NCI-H2227 (cell line): ENCODE data around the gene NELL1.
"Not testable (repeated sequence)": the region's sequence is repeated elsewhere in the genome, so short reads cannot be mapped to it uniquely, and the experiment has no call there.

Experiments used
- DNase-seq: peaks from one replicate; lab custom pipeline; 2025; ENCODE audit not compliant: unreplicated experiment; lab: John Stamatoyannopoulos, UW

NELL1 gene

DNA sequence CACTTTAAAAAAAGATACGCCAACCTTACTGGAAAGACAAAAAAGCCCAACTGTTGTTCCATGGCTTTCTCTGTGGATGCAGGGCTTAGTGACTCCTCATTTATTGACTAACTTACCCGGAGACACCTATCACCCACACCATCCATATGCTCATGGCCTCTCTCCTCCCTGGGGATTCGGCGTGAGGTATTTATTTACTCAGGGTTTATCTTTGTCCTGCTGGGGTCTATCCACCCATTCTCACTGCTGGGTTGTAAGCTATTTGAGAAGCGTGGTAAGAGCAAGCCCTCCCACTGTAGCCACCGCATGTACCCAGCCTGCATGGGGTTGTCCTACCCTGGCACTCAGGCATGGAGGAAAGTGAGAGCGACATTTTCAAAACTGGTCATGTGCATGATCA lies 93.6 kb downstream of the NELL1 start:
- DNase-seq = no peak

DNA sequence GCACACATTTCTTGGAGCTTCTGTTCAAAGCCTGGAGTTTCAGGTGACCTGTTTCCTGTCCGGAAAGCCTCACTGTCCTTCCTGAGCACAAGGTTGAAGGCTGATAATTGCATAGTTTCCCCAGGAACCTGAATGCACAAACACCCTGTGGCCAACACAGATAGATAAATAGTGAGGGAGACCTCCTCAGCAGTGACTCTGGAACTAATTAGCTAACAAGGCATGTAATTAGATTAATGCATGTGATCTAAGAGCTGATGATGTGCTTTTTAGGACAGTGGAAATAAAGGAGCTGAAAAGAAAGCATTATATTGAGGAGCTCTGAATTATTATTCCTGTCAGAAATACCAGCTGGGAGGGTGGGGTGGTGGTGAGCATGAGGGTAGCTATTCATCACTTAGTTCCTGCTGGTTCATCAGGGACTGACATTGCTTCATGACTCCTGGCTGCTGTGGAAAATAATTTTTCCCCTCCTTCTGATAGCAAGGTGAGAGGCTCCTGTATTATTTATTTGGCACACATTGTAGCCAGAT lies 101.1 kb downstream of the NELL1 start:
- DNase-seq = no peak

DNA sequence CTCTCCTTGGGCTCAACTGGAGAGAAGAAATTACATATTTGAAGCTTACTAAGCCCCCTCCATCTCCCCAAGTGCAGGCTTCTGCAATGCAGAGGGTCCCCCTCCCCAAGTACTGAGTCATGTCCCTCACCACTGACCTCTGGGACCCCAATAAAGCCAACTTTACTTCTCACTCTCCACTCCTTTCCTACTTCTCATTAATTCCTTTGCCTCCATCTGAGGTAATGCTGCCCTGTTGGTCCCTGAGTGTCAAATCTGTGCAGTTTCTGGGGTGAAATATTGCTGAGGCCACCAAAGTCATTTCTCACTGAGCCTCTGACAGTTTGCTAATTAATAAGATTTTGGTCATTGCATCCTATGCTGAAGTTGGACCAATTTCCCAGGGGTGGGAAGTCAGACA lies 101.6 kb downstream of the NELL1 start:
- no peak for DNase-seq

DNA sequence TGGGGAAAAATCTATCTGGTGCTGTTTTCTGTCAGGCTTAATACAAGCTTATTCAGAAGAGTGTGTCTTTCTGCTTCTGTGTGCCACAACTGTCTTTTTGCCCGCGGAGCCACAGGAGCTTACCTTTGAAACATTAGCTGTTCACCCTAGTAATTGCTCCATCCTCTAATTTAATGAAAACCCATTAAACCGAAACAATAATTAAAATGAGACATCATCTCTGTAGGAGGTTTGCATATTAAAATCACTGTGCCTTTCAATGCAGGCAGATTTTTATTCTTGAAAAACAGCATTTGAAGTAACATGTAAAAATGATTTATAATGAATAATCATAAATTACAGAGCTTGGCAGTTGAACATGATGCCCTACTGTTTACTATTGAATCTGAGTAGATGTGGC lies 102.3 kb downstream of the NELL1 start:
- DNase-seq = no peak

DNA sequence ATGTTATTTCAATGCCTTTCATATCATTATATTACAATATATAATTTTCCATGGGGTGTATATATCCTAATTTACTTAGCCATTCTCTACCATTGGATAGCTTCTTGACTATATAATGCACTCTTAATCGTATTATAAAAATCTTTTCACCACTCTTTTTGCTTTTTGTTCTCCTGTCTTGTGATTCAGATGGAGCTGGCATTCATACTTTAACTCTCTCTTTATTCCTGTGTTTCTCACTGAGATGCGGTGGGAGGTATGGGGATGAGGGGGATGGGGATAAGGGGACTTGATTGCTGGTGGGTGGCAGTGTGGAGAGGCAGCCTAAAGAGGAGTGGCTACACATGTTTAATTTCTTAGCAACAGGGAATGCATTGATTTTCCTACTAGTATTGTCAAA lies 105.9 kb downstream of the NELL1 start:
- DNase-seq = no peak

DNA sequence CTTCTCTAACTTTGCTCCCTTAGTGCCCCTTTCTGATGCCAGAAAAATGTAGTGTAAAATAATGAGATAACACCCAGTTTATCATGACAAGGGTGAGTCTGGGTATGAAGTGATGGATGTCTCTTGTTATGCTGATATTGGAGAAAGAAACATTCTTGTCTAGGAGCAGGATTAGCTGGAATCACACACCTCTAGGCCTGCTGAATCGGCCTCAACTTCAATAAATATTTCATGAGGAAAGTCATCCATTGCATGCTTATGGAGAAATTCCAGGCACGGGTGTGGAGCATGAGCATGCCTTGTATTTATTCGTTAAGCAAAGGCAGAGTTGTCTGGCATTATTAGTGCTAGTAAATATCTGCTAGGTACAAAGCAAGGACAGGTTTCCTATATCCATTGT lies 113.4 kb downstream of the NELL1 start:
- DNase-seq = no peak

DNA sequence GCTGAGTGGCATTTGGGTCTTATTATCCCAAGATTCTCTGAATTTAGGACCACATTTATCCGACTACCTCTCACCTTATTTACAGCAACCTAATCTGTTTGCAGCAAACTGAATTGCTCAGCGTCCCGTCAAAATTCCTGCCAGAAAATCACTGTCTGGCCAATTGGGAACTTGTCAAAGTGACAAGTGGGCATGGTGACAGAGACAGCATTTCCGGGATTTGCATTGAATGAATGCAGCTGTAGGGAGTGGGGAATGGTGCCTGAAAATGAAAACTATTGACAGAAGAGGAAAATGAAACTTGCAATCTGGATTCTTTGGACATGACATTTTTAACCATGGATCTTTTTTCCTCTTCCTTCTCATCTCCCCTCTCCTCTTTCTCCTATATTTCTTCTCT lies 113.8 kb downstream of the NELL1 start:
- no peak for DNase-seq

DNA sequence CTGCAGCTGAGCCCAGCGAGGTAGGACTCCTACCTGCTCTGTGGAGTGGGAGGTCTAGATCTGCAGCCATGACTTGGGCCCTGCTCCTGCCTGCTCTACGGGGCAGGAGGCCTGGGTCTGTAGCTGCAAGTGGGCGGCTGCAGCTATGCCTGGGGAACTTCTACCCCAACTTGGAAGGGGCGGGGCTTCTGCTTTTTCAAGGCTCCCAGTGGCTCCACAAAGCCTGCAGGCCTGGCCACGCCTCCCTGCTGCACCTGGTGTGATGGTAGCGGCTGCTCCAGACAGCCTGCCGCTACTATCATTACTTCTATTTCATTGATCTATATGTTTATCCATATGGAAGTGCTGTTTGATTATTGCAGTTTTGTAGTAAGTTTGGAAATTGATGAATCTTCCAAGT lies 121.2 kb downstream of the NELL1 start:
- DNase-seq = no peak

DNA sequence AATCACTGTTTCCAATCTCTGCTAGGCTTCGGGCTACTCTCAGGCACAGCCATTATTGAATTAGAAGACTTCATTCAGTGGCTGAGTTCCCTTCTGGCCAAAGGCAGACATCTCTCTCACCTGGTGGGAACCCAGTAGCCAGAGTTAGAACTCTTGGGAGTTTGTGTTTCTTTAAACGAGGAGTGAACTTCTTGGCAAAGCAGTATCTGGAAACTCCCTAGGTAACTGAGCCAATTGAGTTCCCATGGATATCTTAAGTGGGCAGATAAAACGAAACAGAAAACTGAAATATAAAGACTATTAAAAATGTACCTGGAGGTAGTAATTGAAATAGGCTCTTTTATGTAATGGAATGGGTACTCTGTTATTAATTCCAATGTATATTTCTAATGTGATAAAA lies 125.6 kb downstream of the NELL1 start:
- no peak for DNase-seq

DNA sequence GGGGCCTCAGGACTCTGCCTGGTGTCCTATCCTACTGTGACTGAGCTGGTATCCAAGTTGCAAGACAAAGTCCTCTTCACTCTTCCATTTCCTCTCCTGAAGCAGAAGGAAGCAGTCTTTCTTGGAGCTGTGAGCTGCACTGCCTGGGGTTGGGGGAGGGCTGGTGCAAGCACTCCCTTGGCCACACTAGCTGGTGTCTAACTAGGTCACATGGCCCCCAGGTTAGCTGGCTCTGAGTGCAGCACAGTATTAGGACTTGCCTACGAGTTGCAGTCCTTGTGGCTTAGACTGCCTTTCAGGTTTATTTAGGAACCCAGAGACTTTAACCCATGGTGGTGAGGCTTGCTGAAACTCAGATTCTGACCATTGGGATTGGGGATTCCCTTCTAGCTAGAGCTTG lies 138.9 kb downstream of the NELL1 start:
- no peak for DNase-seq

DNA sequence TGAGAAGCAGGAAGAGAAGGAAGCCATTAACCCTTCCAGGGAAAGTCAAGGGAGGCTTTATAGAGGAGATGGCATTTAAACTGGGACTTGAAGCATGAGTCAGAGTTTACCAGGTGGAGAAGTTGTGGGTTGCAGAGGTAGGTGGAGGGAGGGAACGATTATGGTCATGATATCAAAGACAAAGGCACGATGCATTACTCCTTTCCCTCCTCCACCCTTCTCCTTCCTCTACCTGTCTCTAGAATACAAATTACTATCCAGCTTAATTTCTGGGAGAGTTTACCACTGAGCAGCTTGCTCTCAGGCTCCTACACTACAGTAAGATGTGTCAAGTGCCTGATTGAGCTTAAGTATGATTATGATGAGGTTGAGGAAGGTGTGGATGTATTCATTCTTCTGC lies 151.7 kb downstream of the NELL1 start:
- DNase-seq = no peak

DNA sequence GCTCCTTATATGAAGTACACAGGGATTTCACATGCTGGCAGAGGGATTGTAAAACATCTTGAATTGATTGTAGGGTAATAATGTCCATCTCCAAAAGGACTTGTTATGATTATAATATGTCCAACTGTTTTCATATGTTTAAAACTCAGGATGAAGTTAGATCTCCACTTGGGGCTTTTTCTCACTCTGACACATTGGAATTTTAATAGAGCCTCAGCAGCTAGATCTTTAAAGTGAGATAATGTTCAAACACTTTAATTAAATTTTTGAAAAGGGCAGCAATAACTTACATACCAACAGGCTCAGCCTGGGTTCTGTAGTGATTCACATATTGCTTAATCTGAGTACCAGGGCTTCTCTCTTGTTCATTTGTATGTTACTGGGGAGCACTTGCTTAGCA lies 152.1 kb downstream of the NELL1 start:
- no peak for DNase-seq

DNA sequence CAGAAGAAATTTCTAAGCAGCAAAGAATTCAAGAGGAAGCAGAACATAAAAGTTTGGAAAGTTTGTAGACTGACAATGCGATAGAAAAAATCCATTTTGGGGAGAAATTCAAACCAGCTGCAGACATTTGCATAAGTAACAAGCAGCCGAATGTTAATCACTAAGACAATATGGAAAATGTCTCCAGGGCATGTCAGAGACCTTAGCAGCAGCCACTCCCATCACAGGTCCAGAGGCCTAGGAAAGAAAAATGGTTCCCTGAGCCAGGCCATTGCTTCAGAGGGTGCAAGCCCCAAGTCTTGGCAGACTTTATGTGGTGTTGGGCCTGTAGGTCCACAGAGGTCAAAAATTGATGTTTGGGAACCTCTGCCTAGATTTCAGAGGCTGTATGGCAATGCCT lies 155.4 kb downstream of the NELL1 start:
- DNase-seq = no peak

DNA sequence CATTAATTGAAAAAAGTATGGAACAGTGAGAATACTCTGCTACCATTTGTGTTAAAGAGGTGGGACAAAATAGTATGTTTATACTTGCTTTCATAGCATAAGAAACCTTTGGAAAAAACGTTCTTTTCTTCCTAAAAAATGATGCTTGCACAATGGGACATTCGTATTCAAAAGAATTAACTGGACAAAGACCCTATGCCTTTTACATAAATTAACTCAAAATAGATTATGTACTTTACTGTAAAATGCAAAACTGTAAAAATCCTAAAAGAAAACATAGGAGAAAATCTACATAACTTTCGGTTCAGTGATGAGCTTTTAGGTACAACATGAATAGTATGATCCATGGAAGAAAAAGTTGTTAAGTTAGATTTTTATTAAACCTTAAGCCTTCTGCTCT lies 166.2 kb downstream of the NELL1 start:
- DNase-seq = no peak

DNA sequence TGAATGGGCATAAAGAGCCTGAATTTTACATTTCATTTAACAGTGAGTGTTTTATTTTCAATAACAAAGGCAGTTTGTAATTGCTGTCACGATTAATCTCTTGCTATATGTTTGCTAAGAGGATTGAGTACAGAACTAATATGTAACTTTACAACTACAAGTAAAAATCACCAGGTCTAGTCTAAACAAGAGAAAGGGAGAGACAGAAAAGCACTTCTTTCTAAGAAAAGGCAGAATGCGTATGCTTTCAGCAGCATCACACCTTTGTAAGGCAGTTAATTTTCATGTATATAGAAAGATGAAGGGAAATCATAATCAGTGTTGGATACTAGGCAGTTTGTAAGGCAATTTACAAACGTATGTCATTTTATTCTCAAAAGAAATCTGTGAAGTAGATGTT lies 169.8 kb downstream of the NELL1 start:
- no peak for DNase-seq

DNA sequence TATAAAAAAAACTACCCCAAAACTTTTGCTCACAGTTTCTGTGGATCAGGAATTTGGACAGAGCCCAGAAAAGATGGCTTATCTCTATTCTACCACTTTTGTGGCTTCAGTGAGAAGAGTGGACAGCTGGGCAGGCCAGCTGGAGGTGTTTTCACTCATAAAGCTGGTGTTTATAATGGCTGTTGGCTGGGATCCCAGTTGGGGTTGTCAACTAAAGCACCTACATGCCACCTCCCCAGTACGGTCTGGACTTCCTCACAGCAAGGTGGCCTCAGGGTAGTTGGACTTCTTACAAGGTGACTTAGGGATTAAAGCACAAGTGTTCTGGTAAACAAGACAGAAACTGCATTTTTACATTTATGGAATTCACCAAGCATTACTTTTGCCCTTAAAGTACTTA lies 171.0 kb downstream of the NELL1 start:
- no peak for DNase-seq

DNA sequence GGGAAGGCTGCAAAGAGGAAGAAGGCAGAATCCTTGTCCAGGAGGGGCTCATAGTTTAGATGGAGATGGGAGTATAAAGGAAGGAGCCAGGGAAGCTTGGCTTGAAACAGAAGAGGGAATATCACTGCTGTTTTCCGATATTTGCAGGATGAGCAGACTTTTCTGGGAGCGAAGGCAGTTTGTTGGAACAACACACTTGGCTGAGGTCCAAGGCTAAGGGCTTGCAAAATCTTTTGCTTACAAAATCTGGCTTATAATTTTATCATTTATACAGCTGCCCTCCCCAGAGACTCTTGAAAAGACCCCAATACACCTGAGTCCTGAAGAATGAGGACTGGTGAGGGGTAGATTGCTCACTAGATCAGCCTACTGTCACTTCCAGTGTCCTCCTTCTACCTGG lies 174.8 kb downstream of the NELL1 start:
- no peak for DNase-seq

DNA sequence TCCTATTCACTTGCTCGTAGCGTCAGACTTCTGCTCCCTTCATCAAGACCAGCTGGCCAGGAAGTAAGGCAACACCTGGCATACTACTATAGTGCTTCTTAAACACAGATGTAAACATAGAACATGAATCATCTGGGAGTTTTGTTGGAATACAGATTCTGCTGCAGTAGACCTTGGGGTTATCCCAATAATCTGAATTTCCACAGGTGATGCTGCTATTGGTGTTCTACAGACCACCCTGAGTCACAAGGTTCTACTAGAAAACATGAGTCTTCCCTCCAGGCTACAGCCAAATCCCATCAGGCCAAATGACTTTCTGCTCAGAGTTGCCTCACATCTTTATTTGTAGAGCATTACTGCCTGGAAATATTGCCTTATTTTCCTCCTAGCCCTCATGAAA lies 175.2 kb downstream of the NELL1 start:
- no peak for DNase-seq

DNA sequence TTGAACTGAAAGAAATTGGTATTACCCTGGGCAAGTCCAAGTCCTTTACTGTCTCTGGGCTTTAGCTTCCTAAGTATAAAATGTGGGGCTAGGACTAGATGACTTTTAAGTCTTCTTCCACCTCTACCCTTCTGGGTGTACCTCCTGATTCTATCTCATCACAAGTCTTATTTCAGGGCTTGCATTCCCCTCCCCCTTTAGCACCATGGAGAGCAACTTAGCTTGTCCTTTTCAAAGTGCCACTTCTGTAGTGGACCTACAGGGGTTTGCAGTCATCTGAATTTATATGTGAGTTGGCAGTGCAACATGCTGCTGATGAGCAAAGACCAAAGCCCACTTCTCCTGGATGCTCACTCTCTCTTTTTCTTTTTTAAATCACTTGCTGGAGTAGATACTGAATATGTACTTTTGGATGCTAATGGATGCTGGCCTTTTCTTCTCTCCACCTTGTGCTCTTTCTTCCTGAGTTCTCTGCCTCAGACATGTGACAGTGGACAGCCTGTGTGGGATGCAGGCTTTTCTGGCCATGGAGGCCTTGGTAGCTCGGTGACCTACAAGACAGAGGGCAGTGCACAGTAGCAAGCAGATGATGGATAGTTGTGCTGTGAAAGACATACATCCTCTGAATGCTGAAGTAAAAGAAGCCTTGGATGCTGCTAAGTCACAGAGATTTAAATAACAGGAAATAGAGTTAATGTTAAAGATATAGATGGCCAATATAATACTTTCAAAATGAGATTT lies 185.0 kb downstream of the NELL1 start:
- DNase-seq = no peak

DNA sequence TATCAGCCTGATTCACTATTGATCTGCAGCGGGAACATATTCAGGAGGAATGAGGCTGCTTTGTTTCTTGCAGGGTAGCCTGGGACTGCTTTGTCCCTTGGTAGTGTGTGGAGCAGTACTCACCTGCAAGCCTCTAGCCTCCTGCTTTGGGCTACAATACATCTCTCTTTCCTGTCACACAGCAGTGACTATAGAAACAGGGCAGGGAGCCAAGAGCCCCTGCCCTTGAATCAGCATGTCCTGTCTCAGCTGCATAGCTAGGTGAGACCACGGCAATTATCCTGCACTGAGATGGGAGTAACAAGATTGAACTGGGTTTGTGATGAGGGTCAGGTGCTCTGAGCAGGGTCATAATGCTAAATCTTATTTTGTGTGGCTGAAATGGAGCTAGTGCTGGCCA lies 191.9 kb downstream of the NELL1 start:
- DNase-seq = peak; percentile 15

DNA sequence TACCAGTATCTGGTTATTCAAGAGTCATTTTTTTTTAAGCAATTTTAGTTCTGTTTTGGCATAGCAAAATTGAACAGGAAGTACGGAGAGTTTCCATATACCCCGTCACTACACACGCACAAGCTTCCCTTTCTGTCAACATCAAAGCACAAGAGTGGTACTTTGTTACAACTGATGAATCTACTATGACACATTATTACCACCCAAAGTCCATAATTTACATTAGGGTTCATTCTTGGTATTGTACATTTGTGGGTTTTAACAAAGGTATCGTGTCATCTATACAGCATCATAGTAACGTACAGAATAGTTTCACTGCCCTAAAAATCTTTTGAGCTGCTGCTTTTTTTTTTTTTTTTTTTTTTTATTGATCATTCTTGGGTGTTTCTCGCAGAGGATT lies 192.9 kb downstream of the NELL1 start:
- not testable (repeated sequence) for DNase-seq

DNA sequence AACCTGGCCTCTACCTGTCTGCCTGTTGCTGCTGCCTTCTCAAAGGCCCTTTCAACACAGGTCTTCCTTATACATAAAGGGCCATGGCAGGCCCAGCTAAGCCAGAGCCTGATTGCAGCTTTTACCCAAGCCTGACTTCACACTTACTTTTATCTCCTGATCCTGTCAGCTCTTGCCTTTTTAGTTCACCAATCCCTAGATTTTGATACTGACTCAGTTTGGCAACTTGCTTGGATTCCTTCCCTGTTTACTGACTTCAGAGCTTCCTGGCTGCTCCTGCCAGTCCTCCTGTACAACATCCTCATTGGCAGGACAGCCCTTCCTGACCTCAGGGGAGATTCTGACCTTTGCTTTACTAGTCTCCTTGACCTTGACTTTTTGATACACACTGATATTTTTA lies 195.2 kb downstream of the NELL1 start:
- DNase-seq = no peak

DNA sequence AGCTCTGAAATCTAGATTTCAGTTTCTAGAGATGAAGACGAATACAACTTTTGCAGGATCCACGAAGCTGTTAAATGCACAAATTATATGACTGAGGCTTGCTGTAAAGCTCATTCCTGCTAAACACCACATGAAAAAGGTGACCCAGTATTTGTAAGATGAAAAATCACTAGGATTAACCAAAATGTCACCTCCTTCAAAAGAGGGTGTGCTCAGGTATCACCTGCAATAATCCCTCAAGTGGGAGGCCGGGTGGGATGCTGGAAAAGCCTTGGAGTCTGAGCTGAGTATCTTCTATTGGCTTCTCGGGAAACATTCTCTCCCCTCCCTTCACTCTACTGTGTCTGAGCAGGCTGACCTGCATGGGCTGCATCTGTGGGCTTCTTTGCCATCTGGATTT lies 195.8 kb downstream of the NELL1 start:
- no peak for DNase-seq
